Naive thymus-derived CD8-positive, alpha-beta T cell (primary cell): ENCODE results near the gene PIGL. TPM values are rescaled to one million over a fixed set of nuclear protein-coding genes. Genes with fewer than 3 reads are reported as not detected.

ENCODE experiments used
- ATAC-seq, 2 donors: fragments of 150-1000 bp; cut with Tn5 transposase in 1 of 2; sonication (Bioruptor Pico), chemical (Tn5 transposase) in 1 of 2; 1 replicate in 1 of 2; 2 replicates in 1 of 2; pipeline ENCODE4 v1.10.0; 2021; ENCODE audit warnings: mild to moderate bottlenecking in 2 of 2, moderate library complexity in 2 of 2
- POLR2A ChIA-PET: fragments of 350-600 bp; sonication (Branson Sonifier 250); formaldehyde crosslinking; loops from one replicate; lab custom pipeline; 2021; ENCODE audit warnings: antibody characterized with exemption; lab: Charles Lee
- DNase-seq, 10 donors: peaks; one replicate each; pipeline versions ENCODE4 v3.0.0 to v3.0.0-alpha.2; 2020 to 2022
- H3K27ac Mint-ChIP-seq, 10 donors: one replicate each; pipeline ENCODE4 v1.8.0; 2020 to 2022; ENCODE audit warnings: mild to moderate bottlenecking in 10 of 10, mixed read lengths in 10 of 10, moderate library complexity in 4 of 10, inconsistent platforms in 1 of 10
- H3K27me3 Mint-ChIP-seq, 5 donors: one replicate each; pipeline ENCODE4 v1.8.0; 2021 to 2022; ENCODE audit warnings: mixed read lengths in 5 of 5
- H3K36me3 Mint-ChIP-seq, 3 donors: one replicate each; pipeline ENCODE4 v1.8.0; 2020 to 2022; ENCODE audit warnings: mixed read lengths in 3 of 3, mild to moderate bottlenecking in 2 of 3, inconsistent platforms in 1 of 3
- H3K4me1 Mint-ChIP-seq, 4 donors: one replicate each; pipeline ENCODE4 v1.8.0; 2021 to 2022; ENCODE audit warnings: mixed read lengths in 4 of 4
- H3K4me3 Mint-ChIP-seq, 10 donors: one replicate each; pipeline ENCODE4 v1.8.0; 2020 to 2022; ENCODE audit warnings: mild to moderate bottlenecking in 10 of 10, mixed read lengths in 10 of 10, moderate library complexity in 6 of 10, inconsistent platforms in 1 of 10
- H3K9me3 Mint-ChIP-seq, 9 donors: one replicate each; pipeline ENCODE4 v1.8.0; 2020 to 2022; ENCODE audit warnings: mixed read lengths in 9 of 9, mild to moderate bottlenecking in 3 of 9, inconsistent platforms in 1 of 9, moderate library complexity in 1 of 9
- polyA plus RNA-seq, 3 donors: library from polyadenylated mRNA; unstranded; fragments of 300-500 nt; fragmentation: Illumina TruSeq; gene quantifications; one replicate each; pipeline ENCODE4 v1.2.3, GENCODE V29; 2021
- total RNA-seq, 8 experiments: library from RNA in 2 of 8; stranded (reverse) in 2 of 8; gene quantifications; one replicate each; pipeline ENCODE4 v1.2.3 and lab custom pipeline; 2021 to 2026

Gene PIGL
- total and polyA plus RNA-seq, 5 experiments from 2014 or later = 9.2 to 98.2 (median 14.3) TPM

- no peak for DNase-seq
- POLR2A ChIA-PET = no interaction called here
- peaks cover 11 to 22% (median 19%) of the 10 kb centered on the region in 4 donors for H3K4me1 Mint-ChIP-seq
- H3K4me3 Mint-ChIP-seq = no peak overlapping the region
- peak overlapping the region in 1 of 10 donors; percentile 17 for H3K27ac Mint-ChIP-seq
- peaks cover 0 to 36% (median 2%) of the 10 kb centered on the region in 3 donors for H3K36me3 Mint-ChIP-seq
- H3K27me3 Mint-ChIP-seq = no peaks in the 10 kb centered on the region
- no peaks in the 10 kb centered on the region for H3K9me3 Mint-ChIP-seq
- ATAC-seq = no peak
Observed at GRCh38 chr17:16348586-16348985, 131.6 kb downstream of the PIGL start.

DNA sequence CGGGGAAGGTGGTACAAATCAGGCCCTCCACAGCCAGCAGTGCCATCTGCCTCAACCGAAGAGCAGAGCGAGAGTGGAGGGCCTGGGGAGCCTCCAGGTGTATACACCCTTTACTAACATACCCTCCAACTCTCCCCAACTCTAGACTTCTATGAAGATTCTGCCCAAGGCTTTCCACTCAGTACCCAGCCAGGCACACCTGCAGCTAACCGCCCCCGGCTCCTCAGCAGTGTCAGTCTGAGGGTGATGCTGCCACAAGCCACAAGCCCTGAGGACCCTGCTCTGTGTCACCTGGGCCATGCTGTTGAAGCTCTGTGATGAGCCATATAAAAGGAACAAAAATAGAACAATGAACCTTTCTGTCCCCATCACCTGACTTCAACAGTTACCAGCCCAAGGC lies 132.4 kb downstream of the PIGL start:
- DNase-seq = no peak
- Mint-ChIP-seq H3K4me3 (no peak overlapping the region), H3K9me3 (no peaks in the 10 kb centered on the region), H3K27ac (peak overlapping the region in 9 of 10 donors; percentile 4 to 82 (median 63)), H3K27me3 (no peaks in the 10 kb centered on the region), H3K4me1 (peaks cover 9 to 25% (median 20%) of the 10 kb centered on the region in 4 donors), H3K36me3 (peaks cover 0 to 27% (median 0%) of the 10 kb centered on the region in 3 donors)
- no peak for ATAC-seq
- POLR2A ChIA-PET = interaction anchor here (1.0 kb wide), 1 partner anchor 31 kb away, joined by 6 read pairs; the partner anchor contains the start of gene UBB

DNA sequence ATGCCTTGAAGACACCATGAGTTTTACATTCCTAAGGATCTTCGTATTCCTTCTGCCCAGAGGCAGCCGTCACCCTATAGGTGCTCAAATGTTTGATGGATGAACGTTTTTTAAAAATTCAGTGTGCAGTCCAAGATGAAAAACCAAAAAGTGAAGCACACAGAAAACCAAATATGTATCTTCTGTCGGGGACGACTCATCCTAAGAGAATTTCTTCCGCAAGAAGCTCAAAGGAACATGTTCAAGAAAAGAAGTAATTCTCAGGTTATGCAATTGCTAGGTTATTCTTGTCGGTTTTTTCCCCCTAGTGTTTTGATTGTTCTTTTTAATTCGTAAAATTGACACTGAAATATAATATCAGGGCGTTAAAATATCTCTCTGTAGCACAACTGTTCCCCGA lies 134.8 kb downstream of the PIGL start:
- POLR2A ChIA-PET = interaction anchor here (1.3 to 2.7 kb wide), 4 partner anchors 29 to 135 kb away, joined by 3 to 30 read pairs (median 16); partner anchors contain the start of genes NCOR1, PIGL and UBB
- Mint-ChIP-seq H3K27me3 (no peaks in the 10 kb centered on the region), H3K4me3 (peak overlapping the region; percentile 86 to 97 (median 93)), H3K9me3 (no peaks in the 10 kb centered on the region), H3K27ac (peak overlapping the region; percentile 65 to 94 (median 88)), H3K36me3 (peaks cover 0 to 22% (median 0%) of the 10 kb centered on the region in 3 donors), H3K4me1 (peaks cover 9 to 27% (median 20%) of the 10 kb centered on the region in 4 donors)
- DNase-seq = no peak
- ATAC-seq = no peak

DNA sequence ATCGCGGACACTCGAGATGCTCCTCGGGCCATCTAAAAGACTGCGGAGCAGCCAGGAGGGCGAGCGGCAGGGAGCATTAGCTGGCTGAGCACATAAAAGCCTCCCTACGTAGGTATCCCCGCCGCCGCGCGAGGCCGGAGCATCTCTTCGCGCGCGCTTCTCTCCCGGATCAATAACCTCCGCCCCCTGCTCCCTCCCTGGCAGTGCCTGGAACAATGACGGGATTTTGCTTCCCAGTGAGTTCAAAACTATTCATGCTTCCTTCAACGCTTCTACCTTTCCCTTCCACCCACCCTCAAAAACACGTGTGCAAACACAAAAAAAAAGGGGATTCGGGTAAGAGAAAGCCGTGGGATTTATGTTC lies 135.3 kb downstream of the PIGL start:
- peak; percentile 13 for ATAC-seq
- POLR2A ChIA-PET = interaction anchor here (0.9 to 2.7 kb wide), 11 partner anchors 10 to 184 kb away, joined by 3 to 30 read pairs (median 5); partner anchors contain the start of genes NCOR1, PIGL and UBB
- DNase-seq = peak in 7 of 10 donors; percentile 2 to 33 (median 29)
- H3K27ac Mint-ChIP-seq = peak overlapping the region; percentile 65 to 94 (median 88)
- peak overlapping the region; percentile 86 to 97 (median 93) for H3K4me3 Mint-ChIP-seq
- no peaks in the 10 kb centered on the region for H3K27me3 Mint-ChIP-seq
- H3K36me3 Mint-ChIP-seq = peaks cover 0 to 17% (median 0%) of the 10 kb centered on the region in 3 donors
- no peaks in the 10 kb centered on the region for H3K9me3 Mint-ChIP-seq
- peaks cover 9 to 27% (median 20%) of the 10 kb centered on the region in 4 donors for H3K4me1 Mint-ChIP-seq

- peaks cover 0 to 14% (median 0%) of the 10 kb centered on the region in 3 donors for H3K36me3 Mint-ChIP-seq
- H3K4me1 Mint-ChIP-seq = peaks cover 9 to 27% (median 20%) of the 10 kb centered on the region in 4 donors
- POLR2A ChIA-PET = interaction anchor here (0.6 to 2.7 kb wide), 14 partner anchors 11 to 184 kb away, joined by 3 to 30 read pairs (median 5); partner anchors contain the start of genes NCOR1, PIGL, TRPV2 and UBB
- ATAC-seq (peak; percentile 67 to 68), DNase-seq (peak in 9 of 10 donors; percentile 5 to 70 (median 43))
- H3K9me3 Mint-ChIP-seq = no peaks in the 10 kb centered on the region
- H3K27me3 Mint-ChIP-seq = no peaks in the 10 kb centered on the region
- H3K4me3 Mint-ChIP-seq = peak overlapping the region; percentile 86 to 97 (median 93)
- H3K27ac Mint-ChIP-seq = peak overlapping the region; percentile 65 to 94 (median 88)
Observed at GRCh38 chr17:16352667-16353316, 135.8 kb downstream of the PIGL start.

DNA sequence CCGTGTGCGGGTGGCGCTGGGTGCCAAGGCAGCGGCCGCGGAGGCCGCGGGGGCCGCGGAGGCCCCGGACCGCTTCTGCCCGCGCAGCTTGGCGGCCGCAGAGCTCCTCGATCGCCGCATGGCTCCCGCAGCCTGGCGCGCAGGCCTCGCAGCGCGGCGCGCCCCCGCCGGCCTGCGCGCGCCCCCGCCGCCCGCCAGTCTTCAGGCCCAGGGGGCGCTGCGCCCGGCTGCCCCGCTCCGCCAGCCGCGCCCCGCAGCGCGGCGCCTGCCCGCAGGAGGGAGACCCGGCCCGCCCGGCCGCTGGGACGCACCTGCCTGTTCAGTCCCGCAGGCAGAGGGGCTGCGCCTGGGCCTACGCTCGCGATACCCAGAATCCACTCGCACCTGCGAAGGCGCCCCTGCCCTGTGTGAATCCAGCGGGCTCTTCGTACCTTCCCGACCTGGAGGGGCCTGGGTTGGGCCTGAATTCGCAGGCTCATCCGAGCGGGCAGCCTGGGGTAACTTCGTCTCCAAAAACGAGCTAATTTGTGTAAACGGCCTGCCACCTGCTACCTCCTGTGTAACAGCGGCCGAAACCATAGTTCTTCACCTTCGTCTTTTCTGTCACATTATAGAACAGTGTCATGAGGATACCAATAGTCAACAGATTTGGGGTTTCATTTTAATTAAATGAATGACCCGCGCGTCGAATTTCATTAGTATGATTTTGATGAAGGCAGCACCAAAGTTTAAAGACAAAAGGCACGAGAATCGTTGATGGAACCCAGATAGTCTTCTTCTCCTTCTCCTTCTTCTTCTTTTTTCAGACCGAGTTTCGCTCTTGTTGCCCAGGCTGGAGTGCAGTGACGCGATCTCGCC lies 136.5 kb downstream of the PIGL start, which contains the start of gene CENPV:
Gene CENPV, minus strand, starts transcription at position 153 of the 858 bp plus-strand sequence. Its CDS starts 33 bp downstream, at position 120.
- H3K27ac Mint-ChIP-seq = peak within 1 kb of the TSS; percentile 74 to 94 (median 90)
- H3K4me3 Mint-ChIP-seq = peak within 1 kb of the TSS; percentile 86 to 97 (median 93)
- ATAC-seq (peak; percentile 86 to 88), DNase-seq (peak; percentile 63 to 85 (median 76))
- peaks cover 0 to 13% (median 0%) of the 10 kb centered on the region in 3 donors for H3K36me3 Mint-ChIP-seq
- peaks cover 9 to 27% (median 20%) of the 10 kb centered on the region in 4 donors for H3K4me1 Mint-ChIP-seq
- H3K9me3 Mint-ChIP-seq = no peaks in the 10 kb centered on the region
- POLR2A ChIA-PET = interaction anchor here (0.6 to 2.7 kb wide), 15 partner anchors 10 to 271 kb away, joined by 3 to 30 read pairs (median 5); partner anchors contain the start of genes NCOR1, PIGL, TRPV2 and UBB
- no peaks in the 10 kb centered on the region for H3K27me3 Mint-ChIP-seq

DNA sequence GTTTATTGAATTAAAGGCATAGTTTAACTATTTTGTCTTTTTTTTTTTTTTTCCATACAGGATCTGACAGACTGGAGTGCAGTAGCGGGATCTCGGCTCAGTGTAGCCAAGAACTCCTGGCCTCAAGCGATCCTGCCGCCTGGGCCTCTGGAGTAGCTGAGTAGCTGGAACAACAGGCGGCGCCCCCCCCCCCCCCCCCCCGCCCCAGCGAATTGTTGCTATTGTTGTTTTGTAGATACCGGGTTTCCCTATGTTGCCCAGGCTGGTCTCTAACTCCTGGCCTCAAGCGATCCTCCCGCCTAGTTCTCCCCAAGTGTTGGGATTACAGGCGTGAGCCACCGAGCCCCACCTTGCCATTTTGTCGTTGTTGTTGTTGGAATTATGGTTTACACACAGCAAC lies 137.6 kb downstream of the PIGL start:
- no peaks in the 10 kb centered on the region for H3K27me3 Mint-ChIP-seq
- ATAC-seq (no peak), DNase-seq (no peak)
- no peaks in the 10 kb centered on the region for H3K9me3 Mint-ChIP-seq
- peak overlapping the region; percentile 22 to 92 (median 58) for H3K4me3 Mint-ChIP-seq
- POLR2A ChIA-PET = interaction anchor here (0.7 to 1.2 kb wide), 2 partner anchors 26 to 125 kb away, joined by 3 read pairs; partner anchors contain the start of gene UBB
- peaks cover 0 to 2% (median 0%) of the 10 kb centered on the region in 3 donors for H3K36me3 Mint-ChIP-seq
- peak overlapping the region in 6 of 10 donors; percentile 21 to 67 (median 38) for H3K27ac Mint-ChIP-seq
- H3K4me1 Mint-ChIP-seq = peaks cover 9 to 27% (median 18%) of the 10 kb centered on the region in 4 donors

- no peak for ATAC-seq
- Mint-ChIP-seq H3K4me1 (peaks cover 0 to 8% (median 2%) of the 10 kb centered on the region in 4 donors), H3K27ac (no peak overlapping the region), H3K27me3 (no peaks in the 10 kb centered on the region), H3K9me3 (no peaks in the 10 kb centered on the region), H3K4me3 (no peak overlapping the region), H3K36me3 (no peaks in the 10 kb centered on the region)
- DNase-seq = no peak
- POLR2A ChIA-PET = no interaction called here
Observed at GRCh38 chr17:16358394-16358793, 141.4 kb downstream of the PIGL start.

DNA sequence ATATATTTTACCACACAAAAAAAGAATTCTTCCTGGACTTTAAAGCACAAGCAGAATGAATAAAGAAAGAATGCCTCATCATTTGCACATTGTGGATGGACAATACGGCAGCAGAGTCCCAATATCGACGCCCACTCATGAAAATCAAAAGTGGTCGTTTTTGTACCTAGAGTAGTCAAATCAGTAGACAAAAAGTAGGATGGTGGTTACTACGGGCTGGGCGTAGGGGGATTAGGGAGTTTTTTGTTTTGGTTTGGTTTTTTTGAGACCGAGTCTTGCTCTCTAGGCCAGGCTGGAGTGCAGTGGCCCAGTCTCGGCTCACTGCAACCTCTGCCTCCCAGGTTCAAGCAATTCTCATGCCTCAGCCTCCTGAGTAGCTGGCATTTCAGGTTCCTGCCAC lies 144.9 kb downstream of the PIGL start:
- Mint-ChIP-seq H3K4me1 (peaks cover 0 to 3% (median 1%) of the 10 kb centered on the region in 4 donors), H3K27me3 (no peaks in the 10 kb centered on the region), H3K4me3 (no peak overlapping the region), H3K27ac (no peak overlapping the region), H3K9me3 (no peaks in the 10 kb centered on the region), H3K36me3 (no peaks in the 10 kb centered on the region)
- DNase-seq (no peak), ATAC-seq (no peak)
- POLR2A ChIA-PET = interaction anchor here (0.7 kb wide), 1 partner anchor 76 kb away, joined by 3 read pairs; no protein-coding TSS in a partner anchor

- H3K27ac Mint-ChIP-seq = peak overlapping the region in 1 of 10 donors; percentile 3
- POLR2A ChIA-PET = interaction anchor here (1.0 to 2.3 kb wide), 6 partner anchors 10 to 78 kb away, joined by 3 to 20 read pairs (median 6); partner anchors contain the start of genes CENPV, TRPV2 and UBB
Observed at GRCh38 chr17:16363749-16364536, 146.9 kb downstream of the PIGL start.

DNA sequence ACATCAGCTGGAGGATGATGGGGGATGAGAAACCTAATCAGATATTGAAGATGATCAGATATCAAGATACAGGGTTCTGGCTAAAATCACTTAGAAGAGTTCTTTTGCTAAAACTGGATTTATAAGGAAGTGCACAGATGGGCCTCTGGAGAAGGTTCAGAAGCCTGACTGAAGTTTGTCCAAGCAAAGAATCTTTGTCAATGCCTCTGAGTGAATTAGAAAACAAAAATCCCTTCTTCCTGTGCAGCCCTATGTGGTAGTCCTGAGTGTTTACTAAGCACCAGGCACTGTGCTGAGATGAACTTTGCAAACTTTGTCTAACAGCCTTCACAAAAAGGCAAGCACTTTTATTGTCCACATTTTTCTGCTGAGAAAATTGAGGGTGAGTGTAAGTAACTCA lies 147.6 kb downstream of the PIGL start:
- POLR2A ChIA-PET = interaction anchor here (1.9 to 2.3 kb wide), 4 partner anchors 11 to 79 kb away, joined by 4 to 20 read pairs (median 9); partner anchors contain the start of genes CENPV, TRPV2 and UBB
- Mint-ChIP-seq H3K9me3 (no peaks in the 10 kb centered on the region), H3K27me3 (peaks cover 0 to 5% (median 0%) of the 10 kb centered on the region in 5 donors), H3K4me1 (peaks cover 0 to 3% (median 1%) of the 10 kb centered on the region in 4 donors), H3K27ac (no peak overlapping the region), H3K4me3 (no peak overlapping the region), H3K36me3 (no peaks in the 10 kb centered on the region)
- DNase-seq (no peak), ATAC-seq (no peak)

More at GRCh38 chr17:16363749-16364536, 146.9 kb downstream of the PIGL start:
- ATAC-seq (peak; percentile 88 to 99), DNase-seq (peak; percentile 50 to 87 (median 68))
- no peaks in the 10 kb centered on the region for H3K36me3 Mint-ChIP-seq
- no peaks in the 10 kb centered on the region for H3K9me3 Mint-ChIP-seq
- peaks cover 0 to 2% (median 0%) of the 10 kb centered on the region in 5 donors for H3K27me3 Mint-ChIP-seq
- H3K4me1 Mint-ChIP-seq = peaks cover 0 to 3% (median 1%) of the 10 kb centered on the region in 4 donors
- no peak overlapping the region for H3K4me3 Mint-ChIP-seq
